ENCODE measurements around the gene REEP1.

DNA sequence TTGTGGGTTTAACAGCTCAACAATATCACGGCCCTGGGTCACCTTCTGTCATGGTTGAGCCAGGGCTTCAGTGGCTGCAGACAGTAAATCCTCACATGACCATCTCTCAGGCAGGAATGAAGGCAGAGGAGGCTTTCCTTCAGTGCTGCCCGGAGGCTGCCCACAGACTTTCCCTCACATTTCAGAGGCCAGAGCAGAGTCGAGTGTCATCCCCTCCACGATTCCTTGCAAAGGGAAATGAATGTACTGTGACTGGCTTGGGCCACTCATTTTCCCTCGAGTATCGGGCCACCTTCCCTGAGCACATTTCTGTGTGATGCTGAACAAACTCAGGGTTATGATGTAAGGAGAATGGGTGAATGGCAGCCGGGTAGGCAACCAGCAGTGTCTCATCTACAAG lies 10.0 kb upstream of the REEP1 start:
- no peak for TF ChIP-seq NFRKB (IDR thresholded peaks at IDR 0.05)
- TF ChIP-seq BHLHE40 (IDR thresholded peaks at IDR 0.05; ENCODE audit: borderline replicate concordance) = no peak
- no peak for TF ChIP-seq CTBP1 (IDR thresholded peaks at IDR 0.05; ENCODE audit: borderline replicate concordance)
- TF ChIP-seq FOXK2 (IDR thresholded peaks at IDR 0.05) = no peak
- TF ChIP-seq FOXM1 (IDR thresholded peaks at IDR 0.05; ENCODE audit: borderline replicate concordance) = no peak
- TF ChIP-seq SP1 (IDR thresholded peaks at IDR 0.05) = no peak

Measured in HEK293T (cell line).